Midbrain (tissue), 1 donor: ENCODE measurements around the gene TUBGCP6.

Source experiments
- DNase-seq: peaks from one replicate; lab custom pipeline; 2025; lab: John Stamatoyannopoulos, UW

Gene TUBGCP6

GRCh38 chr22:50226063-50226874 lies 18.6 kb downstream of the TUBGCP6 start:
- DNase-seq = no peak

- DNase-seq = no peak
Measured at GRCh38 chr22:50225200-50225969, 19.4 kb downstream of the TUBGCP6 start.

- no peak for DNase-seq
Measured at GRCh38 chr22:50224071-50224470, 20.8 kb downstream of the TUBGCP6 start.

GRCh38 chr22:50222508-50222907 lies 22.3 kb downstream of the TUBGCP6 start:
- no peak for DNase-seq

GRCh38 chr22:50221410-50222300 lies 23.2 kb downstream of the TUBGCP6 start:
- DNase-seq = no peak

- DNase-seq = no peak
Measured at GRCh38 chr22:50220603-50221409, 24.0 kb downstream of the TUBGCP6 start.

GRCh38 chr22:50219800-50220602 lies 24.8 kb downstream of the TUBGCP6 start:
- DNase-seq = no peak

GRCh38 chr22:50218996-50219727 lies 25.7 kb downstream of the TUBGCP6 start:
- DNase-seq = no peak

GRCh38 chr22:50218153-50218995 lies 26.4 kb downstream of the TUBGCP6 start:
- no peak for DNase-seq

GRCh38 chr22:50217543-50218152 lies 27.2 kb downstream of the TUBGCP6 start:
- no peak for DNase-seq

- no peak for DNase-seq
Measured at GRCh38 chr22:50216684-50217520, 27.9 kb downstream of the TUBGCP6 start.

GRCh38 chr22:50216055-50216683 lies 28.7 kb downstream of the TUBGCP6 start:
- no peak for DNase-seq

- no peak for DNase-seq
Measured at GRCh38 chr22:50215297-50216054, 29.3 kb downstream of the TUBGCP6 start.

- DNase-seq = no peak
Measured at GRCh38 chr22:50213263-50213662, 31.6 kb downstream of the TUBGCP6 start.

- DNase-seq = no peak
Measured at GRCh38 chr22:50211147-50211546, 33.7 kb downstream of the TUBGCP6 start.
